Left ventricle myocardium inferior (tissue), 1 donor: ENCODE results near the gene TBCA. TPM values are rescaled to one million over a fixed set of nuclear protein-coding genes. Genes with fewer than 3 reads are reported as not detected.

Source experiments
- DNase-seq: peaks from one replicate; pipeline ENCODE4 v3.0.0-alpha.2; 2020
- H3K27ac ChIP-seq: fragments of 200-600 bp; replicated peaks from 2 replicates; pipeline ENCODE4 v1.8.0; 2021
- H3K27me3 ChIP-seq: fragments of 200-600 bp; 2 replicates; pipeline ENCODE4 v1.8.0; 2021; ENCODE audit warnings: low read depth
- H3K36me3 ChIP-seq: fragments of 200-600 bp; 2 replicates; pipeline ENCODE4 v1.8.0; 2021
- H3K4me1 ChIP-seq: fragments of 200-600 bp; 2 replicates; pipeline ENCODE4 v1.8.0; 2021
- H3K4me3 ChIP-seq: fragments of 200-600 bp; 2 replicates; pipeline ENCODE4 v1.8.0; 2021; ENCODE audit warnings: mild to moderate bottlenecking, moderate library complexity
- H3K9me3 ChIP-seq: fragments of 200-600 bp; replicated peaks from 2 replicates; pipeline ENCODE4 v1.8.0; 2021
- CTCF ChIP-seq: fragments of 200-600 bp; IDR thresholded peaks from 2 replicates; pipeline ENCODE4 v1.8.0; 2021; ENCODE audit warnings: antibody characterized with exemption, mild to moderate bottlenecking, borderline replicate concordance
- intact Hi-C: fragments of 100-400 bp; cut with micrococcal nuclease; formaldehyde crosslinking; loops from one replicate; pipeline ENCODE4 v1.11.0; 2022
- total RNA-seq: library from RNA; stranded (reverse); fragmentation: NEBNext Ultra II Directional; extraction: Animal tissue kit (Norgen Biotek cat#: 25700); gene quantifications from one replicate; pipeline ENCODE4 v1.2.1, GENCODE V29; 2021
- donor health status: DM: no; HTN: yes; CAD: no; lungs with severe emphysema.

Gene TBCA
- total RNA-seq, 1 donor from 2014 or later = 147 TPM

- TF ChIP-seq CTCF = no peak
- DNase-seq = no peak
- Histone ChIP-seq H3K4me1 (no peaks in the 10 kb centered on the region), H3K27me3 (peaks cover 85% of the 10 kb centered on the region), H3K27ac (no peak overlapping the region), H3K4me3 (no peak overlapping the region), H3K9me3 (peaks cover 11% of the 10 kb centered on the region), H3K36me3 (no peaks in the 10 kb centered on the region)
- intact Hi-C loops = no loop called here
These were observed 105.6 kb downstream of the TBCA start for GRCh38 chr5:77670526-77670925.

- DNase-seq = no peak
- peaks cover 93% of the 10 kb centered on the region for H3K27me3 ChIP-seq
- intact Hi-C loops = no loop called here
- no peak overlapping the region for H3K27ac ChIP-seq
- peaks cover 2% of the 10 kb centered on the region for H3K9me3 ChIP-seq
- H3K36me3 ChIP-seq = no peaks in the 10 kb centered on the region
- TF ChIP-seq CTCF = no peak
- no peaks in the 10 kb centered on the region for H3K4me1 ChIP-seq
- no peak overlapping the region for H3K4me3 ChIP-seq
These were observed 106.5 kb downstream of the TBCA start for GRCh38 chr5:77669677-77670076.

GRCh38 chr5:77663090-77663863 lies 112.9 kb downstream of the TBCA start:
- Histone ChIP-seq H3K36me3 (no peaks in the 10 kb centered on the region), H3K4me3 (no peak overlapping the region), H3K27ac (no peak overlapping the region), H3K27me3 (peaks cover 84% of the 10 kb centered on the region), H3K9me3 (no peaks in the 10 kb centered on the region), H3K4me1 (no peaks in the 10 kb centered on the region)
- TF ChIP-seq CTCF = no peak
- intact Hi-C loops = no loop called here
- no peak for DNase-seq

- Histone ChIP-seq H3K27ac (no peak overlapping the region), H3K9me3 (no peaks in the 10 kb centered on the region), H3K36me3 (no peaks in the 10 kb centered on the region), H3K4me3 (no peak overlapping the region), H3K27me3 (peaks cover 84% of the 10 kb centered on the region), H3K4me1 (no peaks in the 10 kb centered on the region)
- no peak for DNase-seq
- no peak for TF ChIP-seq CTCF
- intact Hi-C loops = no loop called here
These were observed 113.5 kb downstream of the TBCA start for GRCh38 chr5:77662635-77663034.

- no peak for TF ChIP-seq CTCF
- DNase-seq = no peak
- Histone ChIP-seq H3K4me1 (no peaks in the 10 kb centered on the region), H3K36me3 (no peaks in the 10 kb centered on the region), H3K9me3 (peaks cover 3% of the 10 kb centered on the region), H3K27me3 (peaks cover 71% of the 10 kb centered on the region), H3K4me3 (no peak overlapping the region), H3K27ac (no peak overlapping the region)
- intact Hi-C loops = no loop called here
These were observed 117.5 kb downstream of the TBCA start for GRCh38 chr5:77658662-77659061.
